Cardiac fibroblast (primary cell): ENCODE measurements around the gene PLEKHA8.

Experiments
- DNase-seq, 2 donors: peaks; one replicate each; pipeline versions ENCODE4 v3.0.0 to v3.0.0-alpha.2; 2010; ENCODE audit warnings: low read depth in 2 of 2
- H3K4me3 ChIP-seq, 2 donors: replicated peaks in 1 of 2; 1 replicate in 1 of 2; 2 replicates in 1 of 2; pipeline ENCODE4 v1.5.1; 2011; ENCODE audit warnings: low read depth in 2 of 2, low read length in 2 of 2, mild to moderate bottlenecking in 2 of 2, moderate library complexity in 1 of 2
- TF ChIP-seq, protein P1 (sequence below): IDR thresholded peaks from one replicate; pipeline ENCODE4 v1.5.1; 2011; ENCODE audit warnings: low read depth, mild to moderate bottlenecking, low read length, inconsistent platforms

The PLEKHA8 gene

GRCh38 chr7:30144657-30145306 is 116.6 kb downstream of the PLEKHA8 start:
- no peak overlapping the region for H3K4me3 ChIP-seq
- DNase-seq = no peak
- TF ChIP-seq, protein P1, sequence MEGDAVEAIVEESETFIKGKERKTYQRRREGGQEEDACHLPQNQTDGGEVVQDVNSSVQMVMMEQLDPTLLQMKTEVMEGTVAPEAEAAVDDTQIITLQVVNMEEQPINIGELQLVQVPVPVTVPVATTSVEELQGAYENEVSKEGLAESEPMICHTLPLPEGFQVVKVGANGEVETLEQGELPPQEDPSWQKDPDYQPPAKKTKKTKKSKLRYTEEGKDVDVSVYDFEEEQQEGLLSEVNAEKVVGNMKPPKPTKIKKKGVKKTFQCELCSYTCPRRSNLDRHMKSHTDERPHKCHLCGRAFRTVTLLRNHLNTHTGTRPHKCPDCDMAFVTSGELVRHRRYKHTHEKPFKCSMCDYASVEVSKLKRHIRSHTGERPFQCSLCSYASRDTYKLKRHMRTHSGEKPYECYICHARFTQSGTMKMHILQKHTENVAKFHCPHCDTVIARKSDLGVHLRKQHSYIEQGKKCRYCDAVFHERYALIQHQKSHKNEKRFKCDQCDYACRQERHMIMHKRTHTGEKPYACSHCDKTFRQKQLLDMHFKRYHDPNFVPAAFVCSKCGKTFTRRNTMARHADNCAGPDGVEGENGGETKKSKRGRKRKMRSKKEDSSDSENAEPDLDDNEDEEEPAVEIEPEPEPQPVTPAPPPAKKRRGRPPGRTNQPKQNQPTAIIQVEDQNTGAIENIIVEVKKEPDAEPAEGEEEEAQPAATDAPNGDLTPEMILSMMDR = no peak

DNA sequence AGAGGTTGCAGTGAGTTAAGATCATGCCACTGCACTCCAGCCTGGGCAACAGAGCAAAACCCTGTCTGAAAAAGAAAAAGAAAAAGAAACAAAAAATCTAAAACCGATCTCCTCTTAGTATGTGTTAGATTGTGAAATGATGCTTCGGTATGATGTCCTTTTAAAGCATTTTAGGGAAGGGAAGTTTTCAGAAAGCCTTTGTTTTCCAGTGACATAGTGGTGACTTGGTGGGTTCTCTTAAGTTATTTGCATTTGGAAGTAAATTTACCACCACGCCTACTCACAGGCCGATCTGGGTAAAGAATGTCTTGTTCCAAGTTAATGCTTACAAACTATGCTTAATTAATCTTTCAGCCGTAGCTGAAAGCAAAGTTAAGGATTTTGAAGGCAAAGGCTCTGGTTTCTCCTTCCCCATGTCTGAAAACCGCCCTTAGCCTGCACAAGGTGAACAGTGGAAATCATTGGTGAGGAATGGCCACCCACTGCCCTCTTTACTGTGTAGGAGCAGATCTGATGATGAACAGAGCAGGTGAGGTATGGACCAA is 117.3 kb downstream of the PLEKHA8 start:
- TF ChIP-seq, protein P1 = no peak
- DNase-seq = no peak
- H3K4me3 ChIP-seq = no peak overlapping the region

GRCh38 chr7:30146127-30146612 is 118.0 kb downstream of the PLEKHA8 start:
- H3K4me3 ChIP-seq = no peak overlapping the region
- TF ChIP-seq, protein P1 = no peak
- no peak for DNase-seq

- TF ChIP-seq, protein P1 = no peak
- DNase-seq = no peak
- no peak overlapping the region for H3K4me3 ChIP-seq
These were observed 119.0 kb downstream of the PLEKHA8 start for GRCh38 chr7:30147223-30147622.

- no peak for DNase-seq
- TF ChIP-seq, protein P1 = no peak
- H3K4me3 ChIP-seq = no peak overlapping the region
These were observed 119.6 kb downstream of the PLEKHA8 start for GRCh38 chr7:30147785-30148184.

- TF ChIP-seq, protein P1 = no peak
- DNase-seq = no peak
- H3K4me3 ChIP-seq = no peak overlapping the region
These were observed 120.2 kb downstream of the PLEKHA8 start for GRCh38 chr7:30148426-30148825.

DNA sequence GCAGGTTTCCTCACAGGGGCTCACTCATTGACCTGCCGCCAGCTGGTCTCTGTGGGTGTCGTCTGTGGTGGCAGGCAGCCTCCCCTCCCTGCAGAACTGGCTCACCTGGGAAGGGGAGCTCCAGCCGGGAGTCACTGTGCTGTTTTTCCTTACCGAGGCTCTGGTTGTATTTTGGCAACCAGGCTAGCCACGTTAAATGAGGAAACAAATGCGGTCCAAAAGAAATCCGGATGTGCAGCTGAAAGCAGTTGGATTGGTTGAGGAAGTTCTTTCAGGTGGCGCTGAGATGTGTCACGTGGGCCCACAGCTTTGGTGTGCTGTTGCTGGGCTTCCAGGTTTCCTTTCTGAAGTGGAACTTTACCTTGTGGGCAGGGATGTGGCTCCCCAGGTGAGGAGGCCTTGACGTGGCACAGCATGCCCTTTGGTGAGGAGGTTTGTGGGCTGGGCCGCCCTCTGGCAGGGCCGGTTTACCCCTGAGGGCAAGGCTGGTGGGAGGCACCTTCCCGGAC is 120.8 kb downstream of the PLEKHA8 start:
- TF ChIP-seq, protein P1 = no peak
- H3K4me3 ChIP-seq = no peak overlapping the region
- no peak for DNase-seq
